DOHH2 (cell line): Measurements from ENCODE around the gene C4BPA.

ENCODE experiments used
- H3F3A ChIP-seq: fragments of 200-600 bp; sonication (generic), shearing (Covaris generic); 2 replicates; pipeline ENCODE4 v1.6.0; 2016; ENCODE audit warnings: antibody characterized with exemption, mild to moderate bottlenecking; ENCODE audit not compliant: control insufficient read depth, insufficient read depth
- H3K27ac ChIP-seq: fragments of 200-600 bp; sonication (generic); 2 replicates; pipeline ENCODE4 v1.5.1; 2014; ENCODE audit warnings: low read depth, mild to moderate bottlenecking, low read length, moderate library complexity
- H3K27me3 ChIP-seq: fragments of 200-600 bp; sonication (generic); 2 replicates; pipeline ENCODE4 v1.6.1; 2014; ENCODE audit warnings: mild to moderate bottlenecking, low read length, mixed read lengths; ENCODE audit not compliant: control insufficient read depth
- H3K36me3 ChIP-seq: fragments of 200-600 bp; sonication (generic); 2 replicates; pipeline ENCODE4 v1.6.1; 2014; ENCODE audit warnings: mild to moderate bottlenecking, low read length, moderate library complexity, mixed read lengths; ENCODE audit not compliant: control insufficient read depth
- H3K4me1 ChIP-seq: fragments of 200-600 bp; sonication (generic); 2 replicates; pipeline ENCODE4 v1.6.1; 2014; ENCODE audit warnings: mild to moderate bottlenecking, low read length, mixed read lengths; ENCODE audit not compliant: control insufficient read depth
- H3K4me2 ChIP-seq: fragments of 200-600 bp; sonication (generic); 2 replicates; pipeline ENCODE4 v1.6.0; 2014; ENCODE audit warnings: mild to moderate bottlenecking, low read length, moderate library complexity
- H3K4me3 ChIP-seq: fragments of 200-600 bp; sonication (generic); 2 replicates; pipeline ENCODE4 v1.5.1; 2014; ENCODE audit warnings: mild to moderate bottlenecking, low read length, mixed read lengths
- H3K79me2 ChIP-seq: fragments of 200-600 bp; sonication (generic); 2 replicates; pipeline ENCODE4 v1.6.1; 2014; ENCODE audit warnings: mild to moderate bottlenecking, low read length, mixed read lengths; ENCODE audit not compliant: control insufficient read depth
- H3K9me2 ChIP-seq: fragments of 200-600 bp; sonication (generic); replicated peaks from 2 replicates; pipeline ENCODE4 v1.6.1; 2014; ENCODE audit warnings: mild to moderate bottlenecking, low read length, mixed read lengths; ENCODE audit not compliant: control insufficient read depth
- H3K9me3 ChIP-seq: fragments of 200-600 bp; sonication (generic); 2 replicates; pipeline ENCODE4 v1.6.1; 2014; ENCODE audit warnings: antibody characterized with exemption, low read length, mixed read lengths; ENCODE audit not compliant: control insufficient read depth, insufficient read depth
- H4K20me1 ChIP-seq: fragments of 200-600 bp; sonication (generic); 2 replicates; pipeline ENCODE4 v1.6.0; 2014; ENCODE audit warnings: low read depth, mild to moderate bottlenecking, antibody characterized with exemption, low read length, moderate library complexity; ENCODE audit not compliant: control insufficient read depth, insufficient read depth
- EZH2phosphoT487 ChIP-seq: fragments of 200-600 bp; sonication (generic); IDR thresholded peaks from 2 replicates; pipeline ENCODE4 v1.6.1; 2017; ENCODE audit warnings: borderline replicate concordance, mild to moderate bottlenecking, antibody characterized with exemption, low read length, moderate library complexity, mixed read lengths
- TF ChIP-seq, protein P1 (sequence below): fragments of 200-600 bp; sonication (generic); IDR thresholded peaks from one replicate; pipeline ENCODE4 v1.5.1; 2014; ENCODE audit warnings: antibody characterized with exemption, mild to moderate bottlenecking, low read depth, low read length; ENCODE audit not compliant: poor library complexity, severe bottlenecking

Gene C4BPA

DNA sequence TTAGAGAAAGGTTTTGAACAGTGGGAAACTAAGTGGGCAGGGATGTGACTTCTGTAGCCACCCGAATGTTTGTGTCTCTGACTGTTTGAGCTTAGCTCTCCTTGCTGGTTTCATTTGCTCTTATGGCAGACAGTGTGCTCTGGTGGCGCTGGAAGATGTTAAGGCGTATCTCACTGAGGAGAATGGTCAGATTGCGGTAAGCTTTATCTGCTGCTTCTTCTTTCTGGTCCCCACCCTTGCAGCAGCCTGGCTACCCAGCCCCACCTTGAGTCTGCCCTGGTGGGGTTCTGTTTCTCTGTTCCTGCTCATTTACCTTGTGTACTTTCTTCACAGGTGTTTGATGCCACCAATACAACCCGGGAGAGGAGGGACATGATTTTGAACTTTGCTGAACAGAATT lies 41.0 kb upstream of the C4BPA start:
- H4K20me1 ChIP-seq: no peaks in the 10 kb centered on the region
- TF ChIP-seq, protein P1, sequence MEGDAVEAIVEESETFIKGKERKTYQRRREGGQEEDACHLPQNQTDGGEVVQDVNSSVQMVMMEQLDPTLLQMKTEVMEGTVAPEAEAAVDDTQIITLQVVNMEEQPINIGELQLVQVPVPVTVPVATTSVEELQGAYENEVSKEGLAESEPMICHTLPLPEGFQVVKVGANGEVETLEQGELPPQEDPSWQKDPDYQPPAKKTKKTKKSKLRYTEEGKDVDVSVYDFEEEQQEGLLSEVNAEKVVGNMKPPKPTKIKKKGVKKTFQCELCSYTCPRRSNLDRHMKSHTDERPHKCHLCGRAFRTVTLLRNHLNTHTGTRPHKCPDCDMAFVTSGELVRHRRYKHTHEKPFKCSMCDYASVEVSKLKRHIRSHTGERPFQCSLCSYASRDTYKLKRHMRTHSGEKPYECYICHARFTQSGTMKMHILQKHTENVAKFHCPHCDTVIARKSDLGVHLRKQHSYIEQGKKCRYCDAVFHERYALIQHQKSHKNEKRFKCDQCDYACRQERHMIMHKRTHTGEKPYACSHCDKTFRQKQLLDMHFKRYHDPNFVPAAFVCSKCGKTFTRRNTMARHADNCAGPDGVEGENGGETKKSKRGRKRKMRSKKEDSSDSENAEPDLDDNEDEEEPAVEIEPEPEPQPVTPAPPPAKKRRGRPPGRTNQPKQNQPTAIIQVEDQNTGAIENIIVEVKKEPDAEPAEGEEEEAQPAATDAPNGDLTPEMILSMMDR: no peak
- TF ChIP-seq EZH2phosphoT487: no peak

DNA sequence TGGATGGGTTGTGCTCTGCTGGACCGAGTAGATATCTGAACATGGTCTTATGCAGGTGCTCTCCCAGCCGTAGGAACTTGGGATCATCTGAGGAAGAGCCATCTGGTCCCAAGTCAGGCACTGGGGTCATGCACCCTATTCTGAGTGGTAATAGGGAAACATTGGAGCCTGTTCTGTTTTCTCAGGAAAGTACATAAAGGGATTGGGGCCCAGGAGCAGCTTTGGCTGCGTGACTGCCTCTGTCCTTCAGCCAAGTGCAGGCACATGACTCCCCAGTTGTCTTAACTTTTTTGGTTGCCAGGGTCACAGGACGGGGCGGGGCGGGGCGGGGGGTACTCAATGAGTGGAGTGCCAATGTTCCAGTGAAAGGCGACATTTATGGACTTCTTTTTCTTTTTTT lies 39.5 kb upstream of the C4BPA start:
- TF ChIP-seq, protein P1: no peak
- no peak for TF ChIP-seq EZH2phosphoT487
- Histone ChIP-seq H3K4me1 (no peaks in the 10 kb centered on the region), H3F3A (no peaks in the 10 kb centered on the region), H3K4me3 (no peak overlapping the region), H3K27me3 (no peaks in the 10 kb centered on the region), H3K4me2 (no peak overlapping the region), H3K79me2 (no peaks in the 10 kb centered on the region), H3K27ac (no peak overlapping the region), H3K36me3 (no peaks in the 10 kb centered on the region), H3K9me3 (no peaks in the 10 kb centered on the region), H4K20me1 (no peaks in the 10 kb centered on the region), H3K9me2 (no peaks in the 10 kb centered on the region)

More for the DNA sequence above, 41.0 kb upstream of the C4BPA start:
- Histone ChIP-seq H3K9me2 (no peaks in the 10 kb centered on the region), H3K9me3 (no peaks in the 10 kb centered on the region), H3K27me3 (0 out of 2 replicates have a peak, but pooled peaks cover 2% of the 10 kb centered on the region), H3K4me3 (no peak overlapping the region), H3K27ac (no peak overlapping the region), H3K36me3 (no peaks in the 10 kb centered on the region), H3K4me1 (no peaks in the 10 kb centered on the region), H3K79me2 (no peaks in the 10 kb centered on the region), H3K4me2 (no peak overlapping the region), H3F3A (no peaks in the 10 kb centered on the region)

- Histone ChIP-seq H3K27ac (no peak overlapping the region), H3K9me3 (no peaks in the 10 kb centered on the region), H4K20me1 (no peaks in the 10 kb centered on the region), H3K79me2 (no peaks in the 10 kb centered on the region), H3K4me3 (no peak overlapping the region), H3F3A (no peaks in the 10 kb centered on the region), H3K4me1 (no peaks in the 10 kb centered on the region), H3K4me2 (no peak overlapping the region), H3K9me2 (no peaks in the 10 kb centered on the region), H3K36me3 (no peaks in the 10 kb centered on the region), H3K27me3 (no peaks in the 10 kb centered on the region)
- TF ChIP-seq, protein P1: no peak
- TF ChIP-seq EZH2phosphoT487: no peak
Observed at GRCh38 chr1:207067185-207067584, 36.8 kb upstream of the C4BPA start.
